ENCODE data around the gene FEZ2. TPM values are rescaled to one million over a fixed set of nuclear protein-coding genes. Genes with fewer than 3 reads are reported as not detected.

The FEZ2 gene
- total RNA-seq, 4 donors from 2014 or later: 27.9 to 66.6 (median 39.7) TPM

DNA sequence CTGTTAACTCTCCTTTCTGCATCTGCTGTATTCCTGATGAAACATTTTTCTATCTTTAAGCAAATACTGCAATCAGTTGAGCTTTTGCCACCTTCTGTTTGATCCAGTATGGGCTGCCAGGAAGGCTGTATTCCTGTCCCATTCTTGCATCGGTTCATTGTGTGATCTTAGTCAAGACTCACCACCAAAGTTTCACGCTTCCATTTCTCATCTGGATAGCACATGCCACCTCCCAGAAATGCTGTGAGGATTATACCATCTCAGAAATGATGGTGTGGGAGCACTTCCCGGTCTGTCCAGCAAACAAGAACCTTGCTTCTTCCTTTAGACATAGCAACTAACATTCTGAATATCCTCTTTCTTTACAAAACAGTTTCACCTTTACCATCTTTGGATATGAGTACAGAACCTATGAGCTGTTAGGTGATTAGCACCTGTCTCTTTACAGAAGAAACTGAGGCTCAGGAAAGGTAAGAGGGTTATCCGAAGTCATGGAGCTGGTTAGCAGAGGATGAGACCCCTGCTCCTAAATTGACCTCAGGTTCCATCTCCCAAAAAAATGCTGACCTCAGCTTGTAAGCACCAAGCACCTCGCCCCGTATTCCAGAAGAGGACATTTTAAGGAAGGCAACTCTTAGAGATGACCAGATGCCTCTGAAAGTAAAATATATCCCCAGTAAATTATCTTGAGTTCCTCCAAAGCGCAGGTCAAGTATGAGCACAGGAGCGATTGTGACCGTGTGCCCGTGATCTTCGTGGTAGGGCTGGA, 56.8 kb downstream of the FEZ2 start:
- H3K9me3 ChIP-seq: no peaks in the 10 kb centered on the region
- TF ChIP-seq, protein P1, sequence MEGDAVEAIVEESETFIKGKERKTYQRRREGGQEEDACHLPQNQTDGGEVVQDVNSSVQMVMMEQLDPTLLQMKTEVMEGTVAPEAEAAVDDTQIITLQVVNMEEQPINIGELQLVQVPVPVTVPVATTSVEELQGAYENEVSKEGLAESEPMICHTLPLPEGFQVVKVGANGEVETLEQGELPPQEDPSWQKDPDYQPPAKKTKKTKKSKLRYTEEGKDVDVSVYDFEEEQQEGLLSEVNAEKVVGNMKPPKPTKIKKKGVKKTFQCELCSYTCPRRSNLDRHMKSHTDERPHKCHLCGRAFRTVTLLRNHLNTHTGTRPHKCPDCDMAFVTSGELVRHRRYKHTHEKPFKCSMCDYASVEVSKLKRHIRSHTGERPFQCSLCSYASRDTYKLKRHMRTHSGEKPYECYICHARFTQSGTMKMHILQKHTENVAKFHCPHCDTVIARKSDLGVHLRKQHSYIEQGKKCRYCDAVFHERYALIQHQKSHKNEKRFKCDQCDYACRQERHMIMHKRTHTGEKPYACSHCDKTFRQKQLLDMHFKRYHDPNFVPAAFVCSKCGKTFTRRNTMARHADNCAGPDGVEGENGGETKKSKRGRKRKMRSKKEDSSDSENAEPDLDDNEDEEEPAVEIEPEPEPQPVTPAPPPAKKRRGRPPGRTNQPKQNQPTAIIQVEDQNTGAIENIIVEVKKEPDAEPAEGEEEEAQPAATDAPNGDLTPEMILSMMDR (IDR thresholded peaks at IDR 0.05): no peak
- TF ChIP-seq POLR2A (IDR thresholded peaks at IDR 0.05): no peak
- no peaks in the 10 kb centered on the region for H3K27me3 ChIP-seq
- H3K4me3 ChIP-seq: no peak overlapping the region
- H3K27ac ChIP-seq: peak overlapping the region; percentile 0 to 36
- no peaks in the 10 kb centered on the region for H3K4me1 ChIP-seq
- no peak for DNase-seq
- intact Hi-C loops (cut with DNase I; ENCODE audit: low total_unique reads): no loop called here
- H3K36me3 ChIP-seq: no peaks in the 10 kb centered on the region

DNA sequence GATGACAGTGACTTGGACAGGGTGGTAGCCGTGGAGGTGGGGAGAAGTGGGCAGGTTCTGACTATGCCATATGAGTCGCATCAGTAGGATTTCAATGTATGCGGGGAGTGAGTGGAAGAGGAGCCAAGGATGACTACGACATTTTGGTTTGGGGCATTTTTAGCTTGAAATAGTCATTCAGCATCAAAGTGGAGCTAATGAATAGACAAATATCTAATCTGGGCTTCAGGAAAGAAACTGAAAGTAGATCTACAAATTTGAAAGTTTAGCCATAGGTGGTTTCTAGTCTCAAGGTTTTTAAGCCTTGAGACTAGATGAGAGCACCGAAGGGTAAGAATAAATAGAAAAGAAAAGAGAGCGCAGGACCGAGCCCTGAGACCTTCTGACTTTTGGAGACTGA, 58.3 kb downstream of the FEZ2 start:
- no peak for DNase-seq
- H3K36me3 ChIP-seq: no peaks in the 10 kb centered on the region
- H3K4me3 ChIP-seq: no peak overlapping the region
- TF ChIP-seq, protein P1 (IDR thresholded peaks at IDR 0.05): no peak
- no peak for TF ChIP-seq POLR2A (IDR thresholded peaks at IDR 0.05)
- intact Hi-C loops (cut with DNase I; ENCODE audit: low total_unique reads): no loop called here
- no peaks in the 10 kb centered on the region for H3K9me3 ChIP-seq
- H3K27me3 ChIP-seq: no peaks in the 10 kb centered on the region
- H3K27ac ChIP-seq: no peak overlapping the region
- H3K4me1 ChIP-seq: no peaks in the 10 kb centered on the region

DNA sequence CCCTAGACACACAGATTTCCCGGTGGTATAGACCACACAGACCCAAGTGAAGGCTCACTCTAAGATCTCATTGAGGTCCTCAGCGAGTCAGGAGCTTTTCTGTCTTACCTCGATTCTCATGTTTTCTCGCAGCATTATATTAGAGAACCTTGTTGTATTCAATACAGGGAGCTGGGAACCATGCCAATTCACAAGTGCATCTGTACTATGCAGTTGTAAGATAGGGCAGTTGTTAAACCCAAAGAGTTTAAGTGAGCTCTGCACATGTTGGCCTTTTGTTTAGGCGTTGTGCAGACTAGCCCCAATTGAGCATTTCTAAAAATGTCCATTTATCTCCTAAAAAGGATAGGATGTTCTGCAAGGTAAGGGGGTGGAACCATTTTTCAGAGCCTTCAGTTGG, 59.6 kb downstream of the FEZ2 start:
- no peaks in the 10 kb centered on the region for H3K36me3 ChIP-seq

DNA sequence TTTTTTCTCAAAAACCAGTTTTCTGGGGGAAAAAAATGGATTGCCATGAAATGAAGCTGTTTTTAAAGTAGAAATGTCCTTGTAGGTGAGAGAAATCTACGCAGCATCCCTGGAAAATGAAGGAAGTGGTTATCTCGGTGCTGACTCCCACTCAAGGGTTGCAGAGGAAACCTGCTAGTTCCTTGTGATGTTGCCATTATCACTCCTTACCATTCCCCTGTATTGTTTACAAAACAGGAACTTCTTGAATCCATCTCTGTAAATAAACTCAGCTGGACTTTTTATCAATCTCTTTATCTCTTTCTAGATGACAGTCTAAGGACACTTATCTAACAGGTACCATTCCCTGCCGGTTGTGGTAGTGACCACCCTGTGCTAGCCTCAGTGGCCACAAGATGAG, 61.2 kb downstream of the FEZ2 start:
- H3K27ac ChIP-seq: no peak overlapping the region
- intact Hi-C loops (cut with DNase I; ENCODE audit: low total_unique reads): no loop called here
- no peaks in the 10 kb centered on the region for H3K4me1 ChIP-seq
- H3K36me3 ChIP-seq: no peaks in the 10 kb centered on the region
- TF ChIP-seq, protein P1 (IDR thresholded peaks at IDR 0.05): no peak
- no peak for TF ChIP-seq POLR2A (IDR thresholded peaks at IDR 0.05)
- no peak for DNase-seq
- no peaks in the 10 kb centered on the region for H3K27me3 ChIP-seq
- no peak overlapping the region for H3K4me3 ChIP-seq
- no peaks in the 10 kb centered on the region for H3K9me3 ChIP-seq

More for the DNA sequence above, 59.6 kb downstream of the FEZ2 start:
- intact Hi-C loops (cut with DNase I; ENCODE audit: low total_unique reads): no loop called here
- TF ChIP-seq, protein P1 (IDR thresholded peaks at IDR 0.05): no peak
- TF ChIP-seq POLR2A (IDR thresholded peaks at IDR 0.05): no peak
- no peak for DNase-seq
- Histone ChIP-seq H3K27me3 (no peaks in the 10 kb centered on the region), H3K4me3 (no peak overlapping the region), H3K4me1 (no peaks in the 10 kb centered on the region), H3K27ac (no peak overlapping the region), H3K9me3 (no peaks in the 10 kb centered on the region)

DNA sequence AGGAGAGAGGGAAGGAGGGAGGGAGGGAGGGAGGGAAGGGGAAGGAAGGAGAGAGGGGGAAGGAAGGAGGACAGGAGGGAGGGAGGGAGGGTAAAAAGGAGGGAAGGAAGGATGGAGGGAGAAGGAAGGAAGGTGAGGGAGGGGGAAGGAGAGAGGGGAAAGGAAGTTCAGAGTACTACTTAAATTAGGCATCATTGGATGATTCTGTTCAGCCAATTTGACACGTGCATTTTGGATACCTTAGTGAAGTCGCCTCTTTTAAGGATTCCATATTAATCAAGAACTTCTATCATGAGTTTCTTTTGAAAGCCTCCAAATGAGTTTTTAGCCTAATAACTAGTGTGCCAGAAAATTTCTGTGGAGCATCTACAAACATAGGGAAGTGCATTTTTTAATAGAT, 62.9 kb downstream of the FEZ2 start:
- intact Hi-C loops (cut with DNase I; ENCODE audit: low total_unique reads): no loop called here
- Histone ChIP-seq H3K27ac (no peak overlapping the region), H3K4me3 (no peak overlapping the region), H3K36me3 (no peaks in the 10 kb centered on the region), H3K27me3 (no peaks in the 10 kb centered on the region), H3K9me3 (no peaks in the 10 kb centered on the region), H3K4me1 (no peaks in the 10 kb centered on the region)
- no peak for TF ChIP-seq POLR2A (IDR thresholded peaks at IDR 0.05)
- TF ChIP-seq, protein P1 (IDR thresholded peaks at IDR 0.05): no peak
- no peak for DNase-seq
